NB4 (cell line): ENCODE measurements around the gene RTKN2.

ENCODE experiments used
- CTCF ChIP-seq: IDR thresholded peaks from one replicate; pipeline ENCODE4 v1.5.1; 2012; ENCODE audit warnings: low read depth, low read length
- POLR2A ChIP-seq: IDR thresholded peaks from 2 replicates; pipeline ENCODE4 v1.6.1; 2011; ENCODE audit warnings: mild to moderate bottlenecking; ENCODE audit not compliant: insufficient read length; ENCODE audit errors: extremely low read depth
- TF ChIP-seq, protein P1 (sequence below): IDR thresholded peaks from 2 replicates; pipeline ENCODE4 v1.6.1; 2011; ENCODE audit warnings: low read depth, low read length

- TF ChIP-seq CTCF (no peak), POLR2A (no peak)
- TF ChIP-seq, protein P1, sequence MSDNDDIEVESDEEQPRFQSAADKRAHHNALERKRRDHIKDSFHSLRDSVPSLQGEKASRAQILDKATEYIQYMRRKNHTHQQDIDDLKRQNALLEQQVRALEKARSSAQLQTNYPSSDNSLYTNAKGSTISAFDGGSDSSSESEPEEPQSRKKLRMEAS, result no peak
Observed at GRCh38 chr10:62249957-62250356, 18.7 kb downstream of the RTKN2 start.
